ENCODE measurements around the gene HS6ST3.
"Not testable (repeated sequence)": the region's sequence is repeated elsewhere in the genome, so short reads cannot be mapped to it uniquely, and the experiment has no call there.

The HS6ST3 gene

GRCh38 chr13:96089749-96090239 is at the start of gene HS6ST3:
HS6ST3 (plus strand) TSS chr13:96090107.
- no peak for DNase-seq (ENCODE audit: low read depth in 3 of 3, low spot score in 1 of 3)

- no peak for DNase-seq (ENCODE audit: low read depth in 3 of 3, low spot score in 1 of 3)
These were observed 48.4 kb upstream of the HS6ST3 start for GRCh38 chr13:96041326-96042110.

GRCh38 chr13:96044238-96044637 is 45.7 kb upstream of the HS6ST3 start:
- DNase-seq (ENCODE audit: low read depth in 3 of 3, low spot score in 1 of 3): no peak

- DNase-seq (ENCODE audit: low read depth in 3 of 3, low spot score in 1 of 3): not testable (repeated sequence)
These were observed 43.3 kb upstream of the HS6ST3 start for GRCh38 chr13:96046449-96047126.

GRCh38 chr13:96050955-96051354 is 39.0 kb upstream of the HS6ST3 start:
- DNase-seq (ENCODE audit: low read depth in 3 of 3, low spot score in 1 of 3): not testable (repeated sequence)

GRCh38 chr13:96051491-96051890 is 38.4 kb upstream of the HS6ST3 start:
- not testable (repeated sequence) for DNase-seq (ENCODE audit: low read depth in 3 of 3, low spot score in 1 of 3)

GRCh38 chr13:96051946-96052345 is 38.0 kb upstream of the HS6ST3 start:
- not testable (repeated sequence) for DNase-seq (ENCODE audit: low read depth in 3 of 3, low spot score in 1 of 3)

- no peak for DNase-seq (ENCODE audit: low read depth in 3 of 3, low spot score in 1 of 3)
These were observed 37.3 kb upstream of the HS6ST3 start for GRCh38 chr13:96052656-96053002.

GRCh38 chr13:96053003-96053703 is 36.8 kb upstream of the HS6ST3 start, which contains the start of gene UGGT2:
UGGT2 (minus strand) TSS chr13:96053401; CDS start chr13:96053312, 89 bp downstream.
- no peak for DNase-seq (ENCODE audit: low read depth in 3 of 3, low spot score in 1 of 3)

- DNase-seq (ENCODE audit: low read depth in 3 of 3, low spot score in 1 of 3): no peak
These were observed 24.1 kb upstream of the HS6ST3 start for GRCh38 chr13:96065849-96066248.

GRCh38 chr13:96068729-96069128 is 21.2 kb upstream of the HS6ST3 start:
- DNase-seq (ENCODE audit: low read depth in 3 of 3, low spot score in 1 of 3): no peak

- DNase-seq (ENCODE audit: low read depth in 3 of 3, low spot score in 1 of 3): no peak
These were observed 18.4 kb upstream of the HS6ST3 start for GRCh38 chr13:96071504-96071903.

GRCh38 chr13:96072392-96072791 is 17.5 kb upstream of the HS6ST3 start:
- no peak for DNase-seq (ENCODE audit: low read depth in 3 of 3, low spot score in 1 of 3)

- DNase-seq (ENCODE audit: low read depth in 3 of 3, low spot score in 1 of 3): no peak
These were observed 13.9 kb upstream of the HS6ST3 start for GRCh38 chr13:96075953-96076543.

- DNase-seq (ENCODE audit: low read depth in 3 of 3, low spot score in 1 of 3): no peak
These were observed 9.2 kb upstream of the HS6ST3 start for GRCh38 chr13:96080676-96081075.

GRCh38 chr13:96081888-96082287 is 8.0 kb upstream of the HS6ST3 start:
- no peak for DNase-seq (ENCODE audit: low read depth in 3 of 3, low spot score in 1 of 3)

GRCh38 chr13:96082640-96083039 is 7.3 kb upstream of the HS6ST3 start:
- DNase-seq (ENCODE audit: low read depth in 3 of 3, low spot score in 1 of 3): no peak

GRCh38 chr13:96086736-96087135 is 3.2 kb upstream of the HS6ST3 start:
- no peak for DNase-seq (ENCODE audit: low read depth in 3 of 3, low spot score in 1 of 3)

GRCh38 chr13:96089139-96089538 is 768 bp upstream of the HS6ST3 start:
- no peak for DNase-seq (ENCODE audit: low read depth in 3 of 3, low spot score in 1 of 3)

- no peak for DNase-seq (ENCODE audit: low read depth in 3 of 3, low spot score in 1 of 3)
These were observed 564 bp downstream of the HS6ST3 start for GRCh38 chr13:96090240-96091101.
